Measurements from ENCODE around the gene RHOF.

DNA sequence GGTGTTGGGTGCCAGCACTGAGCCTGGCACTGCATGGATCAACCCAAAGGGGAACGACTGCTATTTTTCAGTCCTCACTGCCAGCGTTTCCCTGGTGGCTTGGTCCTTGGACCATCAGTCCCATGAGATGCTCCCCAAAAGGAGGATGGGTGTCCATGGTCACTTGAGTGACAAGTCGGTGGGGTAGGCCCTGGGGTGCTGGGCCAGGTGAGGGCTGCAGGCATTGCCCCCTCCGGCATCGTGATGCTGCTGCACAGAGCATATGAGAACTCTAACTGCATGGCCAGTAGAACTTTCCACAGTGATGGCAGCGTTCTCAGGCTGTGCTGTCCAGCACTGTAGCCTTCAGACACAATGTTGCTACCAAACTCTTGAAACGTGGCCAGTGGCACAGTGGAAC lies 26.6 kb upstream of the RHOF start:
- TF ChIP-seq POLR2A (IDR thresholded peaks at IDR 0.05; ENCODE audit: low read depth, low read length) = no peak
- TF ChIP-seq POLR2AphosphoS5 (IDR thresholded peaks at IDR 0.05; ENCODE audit: low read depth, low read length) = no peak
- TF ChIP-seq POU2F2 (IDR thresholded peaks at IDR 0.05; ENCODE audit: low read depth, low read length) = no peak
